ENCODE results near the gene PIK3R1. TPM values are rescaled to one million over a fixed set of nuclear protein-coding genes. Genes with fewer than 3 reads are reported as not detected.

Gene PIK3R1
- total RNA-seq, result 100 to 1,000 TPM in 1 of 2 donors, 10 to 100 TPM in 1; 65.2 to 172 TPM
- long read RNA-seq, donor 1, full-length matches to known transcripts, result 15 of 50 reads
- long read RNA-seq, donor 1, partial matches to known transcripts, result 11 of 50 reads
- long read RNA-seq, donor 1, other reads (novel, unspliced or antisense), result 24 of 50 reads
- long read RNA-seq, donor 2, partial matches to known transcripts, result 12 of 21 reads
- long read RNA-seq, donor 2, other reads (novel, unspliced or antisense), result 5 of 21 reads

GRCh38 chr5:68215208-68215897 is at the start of gene PIK3R1:
Gene PIK3R1 (plus strand): TSS chr5:68215756. CDS start chr5:68226676, 10,920 bp downstream.
- DNase-seq (ENCODE audit: low spot score), result peak; percentile 98
- intact Hi-C loops (cut with DNase I), result no loop called here

- DNase-seq (ENCODE audit: low spot score), result no peak
- intact Hi-C loops (cut with DNase I), result no loop called here
These were observed 48.3 kb upstream of the PIK3R1 start for GRCh38 chr5:68167195-68167651.

GRCh38 chr5:68169903-68170302 is 45.7 kb upstream of the PIK3R1 start:
- intact Hi-C loops (cut with DNase I), result no loop called here
- no peak for DNase-seq (ENCODE audit: low spot score)

GRCh38 chr5:68170826-68171558 is 44.6 kb upstream of the PIK3R1 start:
- peak; percentile 86 for DNase-seq (ENCODE audit: low spot score)
- intact Hi-C loops (cut with DNase I), result no loop called here

GRCh38 chr5:68172314-68172713 is 43.2 kb upstream of the PIK3R1 start:
- DNase-seq (ENCODE audit: low spot score), result no peak
- intact Hi-C loops (cut with DNase I), result no loop called here

- intact Hi-C loops (cut with DNase I), result no loop called here
These were observed 42.5 kb upstream of the PIK3R1 start for GRCh38 chr5:68173007-68173406.

GRCh38 chr5:68176253-68176652 is 39.3 kb upstream of the PIK3R1 start:
- no peak for DNase-seq (ENCODE audit: low spot score)
- intact Hi-C loops (cut with DNase I), result no loop called here

More at GRCh38 chr5:68173007-68173406, 42.5 kb upstream of the PIK3R1 start:
- DNase-seq (ENCODE audit: low spot score), result no peak

GRCh38 chr5:68176802-68177479 is 38.6 kb upstream of the PIK3R1 start:
- DNase-seq (ENCODE audit: low spot score), result no peak
- intact Hi-C loops (cut with DNase I), result no loop called here

GRCh38 chr5:68177676-68178075 is 37.9 kb upstream of the PIK3R1 start:
- no peak for DNase-seq (ENCODE audit: low spot score)
- intact Hi-C loops (cut with DNase I), result no loop called here

GRCh38 chr5:68178579-68178978 is 37.0 kb upstream of the PIK3R1 start:
- DNase-seq (ENCODE audit: low spot score), result no peak

GRCh38 chr5:68180121-68181038 is 35.2 kb upstream of the PIK3R1 start:
- DNase-seq (ENCODE audit: low spot score), result no peak
- intact Hi-C loops (cut with DNase I), result no loop called here

More at GRCh38 chr5:68178579-68178978, 37.0 kb upstream of the PIK3R1 start:
- intact Hi-C loops (cut with DNase I), result no loop called here

GRCh38 chr5:68181039-68181599 is 34.4 kb upstream of the PIK3R1 start:
- intact Hi-C loops (cut with DNase I), result no loop called here
- DNase-seq (ENCODE audit: low spot score), result no peak

- intact Hi-C loops (cut with DNase I), result no loop called here
- DNase-seq (ENCODE audit: low spot score), result no peak
These were observed 33.5 kb upstream of the PIK3R1 start for GRCh38 chr5:68182094-68182493.

- intact Hi-C loops (cut with DNase I), result no loop called here
- no peak for DNase-seq (ENCODE audit: low spot score)
These were observed 33.0 kb upstream of the PIK3R1 start for GRCh38 chr5:68182534-68182933.

- intact Hi-C loops (cut with DNase I), result no loop called here
- DNase-seq (ENCODE audit: low spot score), result no peak
These were observed 28.1 kb upstream of the PIK3R1 start for GRCh38 chr5:68187268-68188055.

GRCh38 chr5:68189171-68189570 is 26.4 kb upstream of the PIK3R1 start:
- intact Hi-C loops (cut with DNase I), result no loop called here
- DNase-seq (ENCODE audit: low spot score), result no peak

GRCh38 chr5:68189613-68190012 is 25.9 kb upstream of the PIK3R1 start:
- no peak for DNase-seq (ENCODE audit: low spot score)
- intact Hi-C loops (cut with DNase I), result no loop called here

GRCh38 chr5:68190619-68191018 is 24.9 kb upstream of the PIK3R1 start:
- DNase-seq (ENCODE audit: low spot score), result no peak
- intact Hi-C loops (cut with DNase I), result no loop called here

Measured in posterior vena cava (tissue), 2 donors.